GM21526 (cell line): ENCODE measurements around the gene TMEM252.

Experiments
- ATAC-seq: cut with Tn5 transposase; IDR thresholded peaks from one replicate; pipeline ENCODE4 v1.9.1; 2021; ENCODE audit warnings: moderate library complexity; ENCODE audit not compliant: unreplicated experiment, low FRiP score

TMEM252 gene

GRCh38 chr9:68545033-68545705, 4.5 kb upstream of the TMEM252 start:
- ATAC-seq: peak; percentile 56

- ATAC-seq: no peak
Measured at GRCh38 chr9:68541568-68541967, 885 bp upstream of the TMEM252 start.

- ATAC-seq: no peak
Measured at GRCh38 chr9:68538200-68538599, 2.5 kb downstream of the TMEM252 start.

- no peak for ATAC-seq
Measured at GRCh38 chr9:68537616-68537880, 3.1 kb downstream of the TMEM252 start.

GRCh38 chr9:68536876-68537615, 3.6 kb downstream of the TMEM252 start:
- no peak for ATAC-seq

GRCh38 chr9:68533678-68534077, 7.0 kb downstream of the TMEM252 start:
- ATAC-seq: no peak

- no peak for ATAC-seq
Measured at GRCh38 chr9:68532131-68532530, 8.6 kb downstream of the TMEM252 start.

- no peak for ATAC-seq
Measured at GRCh38 chr9:68530618-68531017, 10.1 kb downstream of the TMEM252 start.

- no peak for ATAC-seq
Measured at GRCh38 chr9:68523367-68523936, 17.2 kb downstream of the TMEM252 start.

- no peak for ATAC-seq
Measured at GRCh38 chr9:68522954-68523353, 17.7 kb downstream of the TMEM252 start.

GRCh38 chr9:68522131-68522530, 18.6 kb downstream of the TMEM252 start:
- ATAC-seq: no peak

- ATAC-seq: no peak
Measured at GRCh38 chr9:68515326-68516017, 25.2 kb downstream of the TMEM252 start.

- no peak for ATAC-seq
Measured at GRCh38 chr9:68513981-68514380, 26.7 kb downstream of the TMEM252 start.

- no peak for ATAC-seq
Measured at GRCh38 chr9:68513385-68513784, 27.3 kb downstream of the TMEM252 start.

GRCh38 chr9:68509689-68510088, 31.0 kb downstream of the TMEM252 start:
- no peak for ATAC-seq

GRCh38 chr9:68508547-68508946, 32.1 kb downstream of the TMEM252 start:
- no peak for ATAC-seq

- ATAC-seq: no peak
Measured at GRCh38 chr9:68507806-68508145, 32.9 kb downstream of the TMEM252 start.

GRCh38 chr9:68507130-68507805, 33.4 kb downstream of the TMEM252 start:
- ATAC-seq: no peak

GRCh38 chr9:68506551-68506950, 34.1 kb downstream of the TMEM252 start:
- ATAC-seq: no peak

- peak; percentile 67 for ATAC-seq
Measured at GRCh38 chr9:68505681-68506409, 34.8 kb downstream of the TMEM252 start.
